ENCODE measurements around the gene CAPN15.

The CAPN15 gene

DNA sequence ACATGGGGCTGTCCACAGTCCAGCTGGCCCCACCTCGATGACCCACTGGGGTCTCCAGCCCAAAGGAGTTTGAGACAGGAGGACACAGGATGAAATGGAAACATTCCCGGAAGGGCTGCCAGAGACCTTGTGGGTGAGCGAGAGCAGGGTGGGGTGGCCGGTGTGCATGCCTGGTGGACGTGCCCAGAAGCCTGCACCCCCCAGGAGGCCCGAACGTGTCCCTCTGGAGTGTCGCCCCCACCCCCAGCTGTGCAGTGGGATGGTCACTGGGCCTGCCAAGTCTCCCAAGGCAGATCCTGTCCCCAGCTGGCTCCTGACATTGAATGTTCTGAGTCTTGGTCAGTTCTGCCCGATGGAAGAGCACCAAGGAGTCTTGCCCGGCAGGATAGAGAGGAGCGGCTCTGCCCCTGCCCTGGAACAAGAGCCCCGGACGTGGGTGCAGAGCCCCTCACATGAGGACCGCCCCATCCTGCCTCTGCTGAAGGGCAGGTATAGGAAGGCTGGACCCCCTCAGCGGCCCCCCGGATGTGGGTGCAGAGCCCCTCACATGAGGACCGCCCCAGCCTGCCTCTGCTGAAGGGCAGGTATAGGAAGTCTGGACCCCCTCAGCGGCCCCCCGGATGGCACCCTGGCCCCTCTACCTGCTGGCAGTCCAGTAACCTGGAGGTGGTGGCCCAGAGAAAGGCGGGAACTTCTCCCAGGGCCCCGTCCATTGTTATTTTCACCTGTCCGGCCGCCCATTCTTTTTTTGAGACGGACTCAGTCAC is 3.1 kb upstream of the CAPN15 start:
- TF ChIP-seq, protein P1, sequence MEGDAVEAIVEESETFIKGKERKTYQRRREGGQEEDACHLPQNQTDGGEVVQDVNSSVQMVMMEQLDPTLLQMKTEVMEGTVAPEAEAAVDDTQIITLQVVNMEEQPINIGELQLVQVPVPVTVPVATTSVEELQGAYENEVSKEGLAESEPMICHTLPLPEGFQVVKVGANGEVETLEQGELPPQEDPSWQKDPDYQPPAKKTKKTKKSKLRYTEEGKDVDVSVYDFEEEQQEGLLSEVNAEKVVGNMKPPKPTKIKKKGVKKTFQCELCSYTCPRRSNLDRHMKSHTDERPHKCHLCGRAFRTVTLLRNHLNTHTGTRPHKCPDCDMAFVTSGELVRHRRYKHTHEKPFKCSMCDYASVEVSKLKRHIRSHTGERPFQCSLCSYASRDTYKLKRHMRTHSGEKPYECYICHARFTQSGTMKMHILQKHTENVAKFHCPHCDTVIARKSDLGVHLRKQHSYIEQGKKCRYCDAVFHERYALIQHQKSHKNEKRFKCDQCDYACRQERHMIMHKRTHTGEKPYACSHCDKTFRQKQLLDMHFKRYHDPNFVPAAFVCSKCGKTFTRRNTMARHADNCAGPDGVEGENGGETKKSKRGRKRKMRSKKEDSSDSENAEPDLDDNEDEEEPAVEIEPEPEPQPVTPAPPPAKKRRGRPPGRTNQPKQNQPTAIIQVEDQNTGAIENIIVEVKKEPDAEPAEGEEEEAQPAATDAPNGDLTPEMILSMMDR (IDR thresholded peaks at IDR 0.05; ENCODE audit: low read depth, low read length, missing control alignments): no peak
- H3K4me3 ChIP-seq (ENCODE audit: low read depth, low read length): no peak overlapping the region
- no peak overlapping the region for H3K27ac ChIP-seq
- in situ Hi-C loops (cut with HindIII; ENCODE audit: low pct_ligation_motif_present, low sequenced_read_pairs): no loop called here
- no peaks in the 10 kb centered on the region for H3K27me3 ChIP-seq (replicated peaks)
- H3K36me3 ChIP-seq (replicated peaks): peaks cover 12% of the 10 kb centered on the region
- DNase-seq: no peak

DNA sequence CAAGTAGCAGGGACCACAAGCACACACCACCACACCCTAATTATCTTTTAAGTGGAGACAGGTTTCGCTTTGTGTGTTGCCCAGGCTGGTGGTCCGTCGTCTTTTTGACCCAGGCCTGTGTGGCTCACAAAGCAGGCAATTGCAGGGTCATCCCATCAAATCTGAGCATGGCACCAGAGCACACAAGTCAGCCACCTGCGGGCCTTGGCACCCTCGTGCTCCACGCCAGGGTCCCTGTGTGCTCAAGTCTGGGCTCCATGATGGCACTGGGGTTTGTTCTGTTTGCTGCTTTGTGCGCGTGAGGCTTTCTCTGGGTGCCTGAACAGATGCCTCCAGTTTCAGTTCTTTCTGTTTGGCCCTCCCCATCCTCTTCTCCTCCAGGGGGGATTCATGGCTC is 2.4 kb upstream of the CAPN15 start:
- TF ChIP-seq, protein P1 (IDR thresholded peaks at IDR 0.05; ENCODE audit: low read depth, low read length, missing control alignments): no peak
- Histone ChIP-seq H3K4me3 (ENCODE audit: low read depth, low read length) (no peak overlapping the region), H3K27ac (peak overlapping the region; percentile 88)

DNA sequence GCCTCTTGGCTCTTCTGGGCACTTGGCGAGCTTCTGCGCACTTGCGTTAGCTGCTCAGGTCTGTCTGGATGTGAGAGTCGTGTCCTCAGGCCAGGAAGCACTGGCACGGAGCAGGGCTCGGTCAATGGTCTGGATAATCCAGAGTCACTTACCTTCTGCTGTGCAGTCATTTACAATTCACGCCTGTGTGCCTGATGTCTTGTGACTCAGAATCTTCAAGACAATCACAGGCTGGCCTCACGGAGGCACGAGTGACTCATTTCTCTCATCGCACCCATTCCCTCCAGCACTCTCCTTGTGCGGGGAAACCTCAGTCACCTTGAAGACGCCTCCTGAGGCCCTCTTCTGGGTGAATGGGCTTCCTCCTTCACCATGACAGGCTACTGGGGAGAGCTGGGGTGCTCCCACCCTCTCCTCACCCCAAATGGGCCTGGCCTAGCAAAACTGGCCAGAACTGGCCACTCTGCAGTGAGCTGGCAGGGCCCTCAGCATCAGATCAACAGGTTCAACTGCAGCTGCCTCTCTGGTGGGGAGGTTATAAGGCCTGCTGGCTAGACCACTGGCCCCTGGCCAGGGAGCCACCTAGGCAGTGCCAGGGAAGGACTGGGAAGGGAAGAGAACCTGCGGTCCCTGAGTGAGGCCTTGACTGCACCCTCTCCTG is 1.9 kb upstream of the CAPN15 start:
- DNase-seq: peak; percentile 82
- Histone ChIP-seq H3K4me3 (ENCODE audit: low read depth, low read length) (peak overlapping the region; percentile 71), H3K27me3 (replicated peaks) (no peaks in the 10 kb centered on the region), H3K27ac (peak overlapping the region; percentile 88), H3K36me3 (replicated peaks) (peaks cover 3% of the 10 kb centered on the region)
- in situ Hi-C loops (cut with HindIII; ENCODE audit: low pct_ligation_motif_present, low sequenced_read_pairs): no loop called here
- TF ChIP-seq, protein P1 (IDR thresholded peaks at IDR 0.05; ENCODE audit: low read depth, low read length, missing control alignments): no peak

More for the DNA sequence above, 2.4 kb upstream of the CAPN15 start:
- in situ Hi-C loops (cut with HindIII; ENCODE audit: low pct_ligation_motif_present, low sequenced_read_pairs): no loop called here
- Histone ChIP-seq H3K27me3 (replicated peaks) (no peaks in the 10 kb centered on the region), H3K36me3 (replicated peaks) (peaks cover 8% of the 10 kb centered on the region)
- no peak for DNase-seq

DNA sequence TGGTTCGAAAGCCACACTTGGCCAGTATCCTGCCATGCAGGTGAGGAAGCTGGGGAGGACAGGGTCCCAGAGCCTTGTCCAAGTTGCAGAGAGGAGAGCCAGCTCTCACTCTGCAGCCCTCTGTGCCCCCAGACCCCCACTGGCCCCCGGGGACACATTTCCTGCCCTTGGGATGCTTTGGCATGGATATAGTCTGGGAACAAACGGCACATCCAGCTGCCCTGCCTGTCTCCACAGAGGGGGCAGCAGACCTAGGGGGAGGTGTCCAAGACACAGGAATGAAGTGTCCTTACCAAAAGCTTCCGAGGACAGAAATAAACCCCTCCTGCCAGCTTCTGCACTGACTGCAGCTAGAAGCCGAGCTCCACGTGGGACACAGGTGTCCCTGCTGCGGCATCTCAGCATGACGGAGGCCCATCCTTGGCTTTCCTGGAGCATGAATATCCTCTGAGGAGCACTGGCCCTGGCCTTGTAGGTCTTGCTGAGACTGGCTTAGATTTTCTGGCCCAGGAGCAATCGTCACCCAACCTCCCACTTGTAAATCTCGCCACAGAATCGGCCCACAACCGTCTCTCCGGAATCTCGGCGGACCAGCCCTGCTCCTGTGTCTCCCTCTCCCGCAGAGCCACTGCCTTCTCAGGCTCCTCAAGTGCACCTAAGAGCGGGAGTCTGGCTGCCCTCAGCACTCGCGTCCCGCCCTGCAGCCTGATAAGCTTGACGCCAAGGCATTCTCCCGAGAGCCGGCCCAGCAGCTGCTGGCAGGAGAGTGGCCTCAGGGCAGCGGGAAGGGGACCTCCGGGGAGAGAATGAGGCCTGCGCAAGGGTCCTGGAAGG is 1.1 kb upstream of the CAPN15 start:
- in situ Hi-C loops (cut with HindIII; ENCODE audit: low pct_ligation_motif_present, low sequenced_read_pairs): no loop called here
- H3K36me3 ChIP-seq (replicated peaks): no peaks in the 10 kb centered on the region
- no peaks in the 10 kb centered on the region for H3K27me3 ChIP-seq (replicated peaks)
- H3K27ac ChIP-seq: peak overlapping the region; percentile 88
- TF ChIP-seq, protein P1 (IDR thresholded peaks at IDR 0.05; ENCODE audit: low read depth, low read length, missing control alignments): no peak
- peak overlapping the region; percentile 71 for H3K4me3 ChIP-seq (ENCODE audit: low read depth, low read length)
- no peak for DNase-seq

DNA sequence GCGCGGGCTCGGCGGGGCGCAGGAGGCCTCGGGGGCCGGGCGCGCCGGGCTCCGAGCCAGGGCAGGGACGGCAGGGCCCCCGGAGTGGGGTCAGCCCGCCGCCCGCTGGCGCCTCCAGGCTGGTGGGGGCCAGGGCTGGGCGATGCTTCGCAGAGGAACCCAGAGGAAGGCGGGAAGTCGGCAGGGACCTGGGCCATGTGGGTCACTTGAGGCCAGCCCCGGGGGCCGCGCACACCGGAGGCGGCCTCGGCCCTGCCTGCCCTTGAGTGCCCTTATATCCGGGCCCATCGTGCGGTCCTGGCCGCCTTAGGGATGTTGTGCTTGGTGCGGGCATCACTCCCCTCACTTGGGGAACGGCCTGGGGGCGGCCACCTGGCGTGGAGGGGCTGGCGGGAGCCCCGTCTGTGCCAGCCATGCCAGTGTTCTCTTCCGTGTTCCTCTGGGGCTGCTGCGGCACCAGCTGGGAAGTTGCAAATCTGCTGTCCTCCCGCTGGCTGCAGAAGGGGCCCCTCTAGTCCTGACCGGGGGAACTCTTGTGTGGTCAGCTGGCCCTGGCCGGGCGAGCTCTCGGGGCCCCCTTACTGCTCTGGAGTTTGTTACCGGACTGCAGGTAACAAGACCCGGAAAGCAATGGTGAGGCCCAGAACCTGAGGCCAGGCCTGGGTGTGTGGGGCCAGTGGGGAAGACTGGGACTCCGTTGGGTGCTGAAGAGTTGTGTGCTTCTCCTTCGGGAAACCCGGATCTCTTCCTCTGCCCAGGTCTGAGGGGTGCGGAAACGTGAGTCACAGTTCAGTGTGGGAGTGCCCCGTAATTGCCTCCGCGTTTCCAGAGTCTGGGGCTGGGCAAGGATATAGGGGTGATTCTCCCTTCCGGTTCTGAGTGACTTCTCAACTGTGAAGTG is 849 bp downstream of the CAPN15 start:
- no peaks in the 10 kb centered on the region for H3K27me3 ChIP-seq (replicated peaks)
- peak overlapping the region; percentile 45 for H3K27ac ChIP-seq
- no peak for DNase-seq
- TF ChIP-seq, protein P1 (IDR thresholded peaks at IDR 0.05; ENCODE audit: low read depth, low read length, missing control alignments): no peak
- peak overlapping the region; percentile 74 for H3K4me3 ChIP-seq (ENCODE audit: low read depth, low read length)
- in situ Hi-C loops (cut with HindIII; ENCODE audit: low pct_ligation_motif_present, low sequenced_read_pairs): no loop called here
- H3K36me3 ChIP-seq (replicated peaks): no peaks in the 10 kb centered on the region
